ENCODE data around the gene AGAP1. TPM values are rescaled to one million over a fixed set of nuclear protein-coding genes. Genes with fewer than 3 reads are reported as not detected.

Gene AGAP1
- polyA plus RNA-seq, 1 experiment = 12.4 TPM

DNA sequence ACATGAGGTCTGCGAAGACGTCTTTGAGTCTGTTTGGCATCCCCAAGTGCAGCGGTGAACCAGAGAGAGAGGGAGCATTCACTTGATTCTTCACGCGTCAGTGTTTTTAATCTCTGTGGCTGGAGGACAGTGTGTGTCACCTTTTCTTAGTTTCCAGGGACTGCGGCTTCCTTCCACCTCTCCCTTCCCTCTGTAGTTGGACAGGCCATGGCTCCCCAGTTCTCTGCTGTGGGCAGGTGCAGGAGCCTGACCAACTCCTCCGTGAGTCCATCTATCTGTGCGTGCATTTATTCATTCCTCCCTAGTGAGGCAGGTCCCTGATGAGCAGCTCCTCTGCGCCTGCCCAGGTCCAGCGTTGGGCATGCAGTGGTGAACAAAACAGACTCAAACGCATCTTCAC is 42.9 kb downstream of the AGAP1 start:
- Histone ChIP-seq H3K27me3 (ENCODE audit: control insufficient read depth, insufficient read depth, low read length) (no peaks in the 10 kb centered on the region), H3K4me3 (ENCODE audit: low read depth, low read length) (no peak overlapping the region), H3K9me3 (ENCODE audit: control insufficient read depth, insufficient read depth, low read length) (no peaks in the 10 kb centered on the region; the same call in 1 of the 2 replicates), H3K27ac (ENCODE audit: low read depth, low read length) (no peak overlapping the region)
- POLR2A ChIA-PET = no interaction called here
- CTCF ChIA-PET = no interaction called here
- TF ChIP-seq, protein P1, sequence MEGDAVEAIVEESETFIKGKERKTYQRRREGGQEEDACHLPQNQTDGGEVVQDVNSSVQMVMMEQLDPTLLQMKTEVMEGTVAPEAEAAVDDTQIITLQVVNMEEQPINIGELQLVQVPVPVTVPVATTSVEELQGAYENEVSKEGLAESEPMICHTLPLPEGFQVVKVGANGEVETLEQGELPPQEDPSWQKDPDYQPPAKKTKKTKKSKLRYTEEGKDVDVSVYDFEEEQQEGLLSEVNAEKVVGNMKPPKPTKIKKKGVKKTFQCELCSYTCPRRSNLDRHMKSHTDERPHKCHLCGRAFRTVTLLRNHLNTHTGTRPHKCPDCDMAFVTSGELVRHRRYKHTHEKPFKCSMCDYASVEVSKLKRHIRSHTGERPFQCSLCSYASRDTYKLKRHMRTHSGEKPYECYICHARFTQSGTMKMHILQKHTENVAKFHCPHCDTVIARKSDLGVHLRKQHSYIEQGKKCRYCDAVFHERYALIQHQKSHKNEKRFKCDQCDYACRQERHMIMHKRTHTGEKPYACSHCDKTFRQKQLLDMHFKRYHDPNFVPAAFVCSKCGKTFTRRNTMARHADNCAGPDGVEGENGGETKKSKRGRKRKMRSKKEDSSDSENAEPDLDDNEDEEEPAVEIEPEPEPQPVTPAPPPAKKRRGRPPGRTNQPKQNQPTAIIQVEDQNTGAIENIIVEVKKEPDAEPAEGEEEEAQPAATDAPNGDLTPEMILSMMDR (IDR thresholded peaks at IDR 0.05; ENCODE audit: low read depth, low read length) = no peak
- no peak for DNase-seq (ENCODE audit: low read depth, low spot score)

DNA sequence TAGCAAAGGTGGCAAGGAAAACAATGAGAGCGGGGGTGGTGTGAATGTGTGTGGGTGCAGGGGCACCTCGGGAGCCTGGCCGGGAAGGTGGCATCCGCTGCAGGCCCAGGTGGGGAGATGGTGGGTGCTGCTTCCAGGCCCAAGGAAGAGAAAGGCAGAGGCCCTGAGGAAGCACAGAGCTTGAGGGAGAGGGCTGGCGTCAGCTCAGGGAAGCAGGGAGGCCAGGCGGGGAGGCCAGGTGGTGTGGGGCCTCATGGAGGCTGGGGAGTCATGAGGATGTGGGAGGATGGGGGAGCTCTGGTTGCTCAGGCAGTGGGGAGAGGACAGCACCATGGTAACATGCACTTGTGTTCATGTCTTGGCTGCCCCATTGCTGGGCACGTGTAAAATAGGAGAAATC is 43.3 kb downstream of the AGAP1 start:
- TF ChIP-seq, protein P1 (IDR thresholded peaks at IDR 0.05; ENCODE audit: low read depth, low read length) = no peak
- Histone ChIP-seq H3K9me3 (ENCODE audit: control insufficient read depth, insufficient read depth, low read length) (no peaks in the 10 kb centered on the region; the same call in 1 of the 2 replicates), H3K27ac (ENCODE audit: low read depth, low read length) (no peak overlapping the region), H3K4me3 (ENCODE audit: low read depth, low read length) (no peak overlapping the region), H3K27me3 (ENCODE audit: control insufficient read depth, insufficient read depth, low read length) (no peaks in the 10 kb centered on the region)
- ChIA-PET POLR2A (no interaction called here), CTCF (no interaction called here)
- DNase-seq (ENCODE audit: low read depth, low spot score) = no peak

DNA sequence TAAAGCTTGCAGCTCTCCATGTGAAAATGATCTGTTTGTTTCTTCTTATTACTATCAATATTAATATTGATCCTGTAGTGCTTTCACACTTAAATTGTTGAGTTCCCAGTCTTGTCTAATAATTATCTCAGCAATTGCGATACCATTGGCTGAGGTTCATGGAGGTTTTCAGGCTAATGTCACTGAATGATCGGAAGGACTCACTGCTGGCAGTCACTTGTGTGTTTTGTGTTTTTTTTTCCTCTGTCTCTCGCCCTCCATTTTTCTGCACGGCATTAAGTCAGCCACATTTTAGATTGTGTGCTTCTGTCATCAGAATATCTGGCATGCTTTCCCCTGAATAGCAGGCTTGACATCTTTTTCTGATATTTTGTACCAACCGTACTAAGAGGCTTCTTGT is 43.7 kb downstream of the AGAP1 start:
- Histone ChIP-seq H3K27me3 (ENCODE audit: control insufficient read depth, insufficient read depth, low read length) (no peaks in the 10 kb centered on the region), H3K27ac (ENCODE audit: low read depth, low read length) (no peak overlapping the region), H3K9me3 (ENCODE audit: control insufficient read depth, insufficient read depth, low read length) (no peaks in the 10 kb centered on the region; the same call in 1 of the 2 replicates), H3K4me3 (ENCODE audit: low read depth, low read length) (no peak overlapping the region)
- CTCF ChIA-PET = no interaction called here
- no peak for DNase-seq (ENCODE audit: low read depth, low spot score)
- TF ChIP-seq, protein P1 (IDR thresholded peaks at IDR 0.05; ENCODE audit: low read depth, low read length) = no peak
- POLR2A ChIA-PET = no interaction called here

DNA sequence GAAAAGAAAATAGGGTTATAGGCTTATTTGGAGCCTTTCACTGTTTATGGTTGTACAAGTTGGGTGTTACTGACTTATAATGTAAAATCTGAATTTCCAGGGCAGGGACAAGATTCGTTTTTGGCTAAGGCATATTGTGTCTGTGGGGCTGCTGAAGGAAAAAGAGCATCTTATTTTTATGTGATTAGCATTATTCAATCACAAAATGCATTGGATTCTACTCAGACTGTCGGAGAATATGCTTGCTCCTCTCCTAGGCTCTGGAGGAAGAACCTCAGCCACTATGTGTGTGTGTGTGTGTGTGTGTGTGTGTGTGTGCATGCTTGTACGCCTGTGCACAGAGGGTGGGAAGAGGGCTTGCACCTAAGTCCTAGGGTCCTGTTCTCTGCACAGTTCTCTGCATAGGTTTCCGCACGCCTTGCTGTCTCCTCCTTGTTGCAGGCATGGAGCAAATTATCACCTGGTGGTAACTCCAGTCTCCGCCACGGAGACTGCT is 44.3 kb downstream of the AGAP1 start:
- H3K27me3 ChIP-seq (ENCODE audit: control insufficient read depth, insufficient read depth, low read length) = no peaks in the 10 kb centered on the region
- no peak overlapping the region for H3K4me3 ChIP-seq (ENCODE audit: low read depth, low read length)
- ChIA-PET CTCF (interaction anchor here (2.8 kb wide), 1 partner anchor 13 kb away, joined by 8 read pairs; no protein-coding TSS in a partner anchor), POLR2A (no interaction called here)
- TF ChIP-seq, protein P1 (IDR thresholded peaks at IDR 0.05; ENCODE audit: low read depth, low read length) = no peak
- no peaks in the 10 kb centered on the region; the same call in 1 of the 2 replicates for H3K9me3 ChIP-seq (ENCODE audit: control insufficient read depth, insufficient read depth, low read length)
- DNase-seq (ENCODE audit: low read depth, low spot score) = no peak
- H3K27ac ChIP-seq (ENCODE audit: low read depth, low read length) = no peak overlapping the region

DNA sequence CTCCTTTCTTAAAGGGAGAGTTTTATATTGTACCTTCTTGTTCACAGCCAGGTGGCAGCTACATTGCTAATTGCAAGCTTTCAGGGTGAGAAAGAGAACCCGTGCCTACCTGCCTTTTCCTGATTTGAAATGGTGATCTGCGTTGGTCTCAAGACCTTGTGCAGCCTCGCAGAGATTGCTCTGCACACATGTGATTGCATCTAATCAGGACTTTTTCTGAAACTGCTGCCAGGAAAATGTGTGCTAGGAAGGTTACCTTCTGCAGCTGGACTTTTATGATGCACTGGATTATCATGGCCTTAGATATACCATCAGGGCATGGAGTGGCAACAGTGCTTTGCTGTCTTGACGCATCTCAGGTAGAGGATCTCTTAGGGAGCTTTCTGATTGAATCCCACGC is 45.1 kb downstream of the AGAP1 start:
- TF ChIP-seq, protein P1 (IDR thresholded peaks at IDR 0.05; ENCODE audit: low read depth, low read length) = no peak
- POLR2A ChIA-PET = no interaction called here
- H3K4me3 ChIP-seq (ENCODE audit: low read depth, low read length) = no peak overlapping the region
- CTCF ChIA-PET = interaction anchor here (2.8 kb wide), 1 partner anchor 12 kb away, joined by 8 read pairs; no protein-coding TSS in a partner anchor
- H3K27me3 ChIP-seq (ENCODE audit: control insufficient read depth, insufficient read depth, low read length) = no peaks in the 10 kb centered on the region
- no peak for DNase-seq (ENCODE audit: low read depth, low spot score)
- no peaks in the 10 kb centered on the region; the same call in 1 of the 2 replicates for H3K9me3 ChIP-seq (ENCODE audit: control insufficient read depth, insufficient read depth, low read length)
- H3K27ac ChIP-seq (ENCODE audit: low read depth, low read length) = no peak overlapping the region

Measured in AG04450 (cell line).